Breast epithelium (tissue), 4 donors: ENCODE measurements around the gene NEDD4L. TPM values are rescaled to one million over a fixed set of nuclear protein-coding genes. Genes with fewer than 3 reads are reported as not detected.

ENCODE experiments used
- DNase-seq, 2 donors: peaks; one replicate each; pipeline ENCODE4 v3.0.0-alpha.2; 2019; ENCODE audit warnings: low spot score in 2 of 2
- H3K27ac ChIP-seq, 2 donors: fragments of 200-600 bp; sonication (generic) in 1 of 2; one replicate each; pipeline ENCODE4 v1.5.1; 2016 to 2019; ENCODE audit warnings: mild to moderate bottlenecking in 1 of 2
- H3K27me3 ChIP-seq, 2 donors: fragments of 200-600 bp; sonication (generic) in 1 of 2; one replicate each; pipeline versions ENCODE4 v1.5.1 to v1.6.0; 2017 to 2019; ENCODE audit warnings: control low read depth in 1 of 2, mild to moderate bottlenecking in 1 of 2
- H3K36me3 ChIP-seq: fragments of 200-600 bp; one replicate; pipeline ENCODE4 v1.5.1; 2019
- H3K4me1 ChIP-seq, 2 donors: fragments of 200-600 bp; sonication (generic); one replicate each; pipeline ENCODE4 v1.5.1; 2016 to 2019; ENCODE audit warnings: control low read depth in 1 of 2
- H3K4me3 ChIP-seq, 3 donors: fragments of 200-600 bp; sonication (generic); 1 replicate in 2 of 3; 2 replicates in 1 of 3; pipeline ENCODE4 v1.5.1; 2016 to 2019; ENCODE audit warnings: mild to moderate bottlenecking in 3 of 3, moderate library complexity in 2 of 3
- H3K9me3 ChIP-seq, 2 donors: fragments of 200-600 bp; sonication (generic) in 1 of 2; one replicate each; pipeline ENCODE4 v1.5.1; 2016 to 2019; ENCODE audit warnings: control low read depth in 1 of 2
- POLR2A ChIP-seq: fragments of 450-650 bp; IDR thresholded peaks from one replicate; pipeline ENCODE4 v1.6.1; 2016; ENCODE audit warnings: antibody characterized with exemption, mild to moderate bottlenecking, moderate library complexity
- POLR2AphosphoS5 ChIP-seq, 3 donors: sonication (generic); formaldehyde crosslinking; IDR thresholded peaks; one replicate each; pipeline ENCODE4 v1.6.1; 2017; ENCODE audit warnings: antibody characterized with exemption in 3 of 3
- intact Hi-C: fragments of 100-400 bp; cut with DNase I; formaldehyde crosslinking; loops from one replicate; pipeline ENCODE4 v1.15.1; 2023; ENCODE audit warnings: low total_unique reads
- total RNA-seq, 3 donors: library from RNA; depleted of rRNA; stranded (reverse); fragments of >200 nt; gene quantifications; one replicate each; pipeline ENCODE4 v1.1.0, GENCODE V29; 2016
- TF ChIP-seq, protein P1 (sequence below), 3 donors: fragments of 450-650 bp; IDR thresholded peaks; one replicate each; pipeline ENCODE4 v1.5.1; 2016 to 2017; ENCODE audit warnings: antibody characterized with exemption in 3 of 3, mild to moderate bottlenecking in 3 of 3, moderate library complexity in 3 of 3

Gene NEDD4L
- total RNA-seq, 3 donors from 2014 or later, result 26.2 to 162 (median 106) TPM

DNA sequence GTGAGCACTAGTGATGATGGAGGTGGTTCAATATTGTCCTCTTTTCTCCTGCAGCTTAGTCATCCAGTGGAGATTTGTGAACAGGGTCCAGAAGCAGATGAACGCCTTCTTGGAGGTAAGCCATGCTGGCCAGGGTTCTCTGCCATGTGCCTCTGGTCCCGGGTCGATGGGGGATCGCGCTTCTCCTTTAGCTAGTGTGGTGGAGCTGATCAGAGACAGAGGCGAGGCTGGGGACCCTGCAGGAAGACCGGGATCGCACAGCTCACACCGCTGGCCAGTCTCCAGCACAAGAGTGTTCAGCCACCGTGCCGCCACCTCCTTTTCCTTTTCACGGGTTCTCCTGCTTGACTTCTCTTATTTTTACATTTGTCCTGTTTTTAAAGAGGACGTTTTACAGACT is 341.4 kb downstream of the NEDD4L start:
- Histone ChIP-seq H3K27ac (no peak overlapping the region), H3K4me3 (no peak overlapping the region), H3K9me3 (no peaks in the 10 kb centered on the region), H3K27me3 (no peaks in the 10 kb centered on the region), H3K4me1 (no peaks in the 10 kb centered on the region), H3K36me3 (peaks cover 4% of the 10 kb centered on the region)
- intact Hi-C loops, result no loop called here
- TF ChIP-seq POLR2AphosphoS5 (IDR thresholded peaks at IDR 0.05), result no peak
- TF ChIP-seq, protein P1, sequence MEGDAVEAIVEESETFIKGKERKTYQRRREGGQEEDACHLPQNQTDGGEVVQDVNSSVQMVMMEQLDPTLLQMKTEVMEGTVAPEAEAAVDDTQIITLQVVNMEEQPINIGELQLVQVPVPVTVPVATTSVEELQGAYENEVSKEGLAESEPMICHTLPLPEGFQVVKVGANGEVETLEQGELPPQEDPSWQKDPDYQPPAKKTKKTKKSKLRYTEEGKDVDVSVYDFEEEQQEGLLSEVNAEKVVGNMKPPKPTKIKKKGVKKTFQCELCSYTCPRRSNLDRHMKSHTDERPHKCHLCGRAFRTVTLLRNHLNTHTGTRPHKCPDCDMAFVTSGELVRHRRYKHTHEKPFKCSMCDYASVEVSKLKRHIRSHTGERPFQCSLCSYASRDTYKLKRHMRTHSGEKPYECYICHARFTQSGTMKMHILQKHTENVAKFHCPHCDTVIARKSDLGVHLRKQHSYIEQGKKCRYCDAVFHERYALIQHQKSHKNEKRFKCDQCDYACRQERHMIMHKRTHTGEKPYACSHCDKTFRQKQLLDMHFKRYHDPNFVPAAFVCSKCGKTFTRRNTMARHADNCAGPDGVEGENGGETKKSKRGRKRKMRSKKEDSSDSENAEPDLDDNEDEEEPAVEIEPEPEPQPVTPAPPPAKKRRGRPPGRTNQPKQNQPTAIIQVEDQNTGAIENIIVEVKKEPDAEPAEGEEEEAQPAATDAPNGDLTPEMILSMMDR (IDR thresholded peaks at IDR 0.05), result no peak
- TF ChIP-seq POLR2A, result no peak
- DNase-seq, result no peak

DNA sequence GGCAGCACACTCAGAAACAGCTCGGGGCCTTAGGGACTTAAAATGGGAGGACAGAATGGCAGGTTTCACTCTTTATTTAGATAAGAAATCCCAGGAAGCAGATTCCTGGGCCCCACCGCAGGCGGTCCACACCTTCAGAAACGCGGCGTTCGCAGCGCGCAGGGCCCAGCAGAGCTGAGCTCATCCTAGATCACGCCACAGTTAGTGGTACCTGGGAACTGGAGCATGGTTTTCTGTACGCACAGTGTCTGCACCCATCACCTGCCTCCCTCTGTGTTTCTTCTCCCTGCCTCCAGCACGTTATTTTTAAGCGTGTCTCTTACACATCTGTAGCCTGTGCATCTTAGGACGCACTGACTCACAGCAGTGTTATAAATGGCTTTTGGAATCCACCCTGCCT is 342.8 kb downstream of the NEDD4L start:
- Histone ChIP-seq H3K4me3 (no peak overlapping the region), H3K27me3 (no peaks in the 10 kb centered on the region), H3K9me3 (no peaks in the 10 kb centered on the region), H3K27ac (no peak overlapping the region), H3K4me1 (no peaks in the 10 kb centered on the region), H3K36me3 (peaks cover 4% of the 10 kb centered on the region)
- intact Hi-C loops, result no loop called here
- TF ChIP-seq, protein P1 (IDR thresholded peaks at IDR 0.05), result no peak
- TF ChIP-seq POLR2A (no peak), POLR2AphosphoS5 (IDR thresholded peaks at IDR 0.05) (no peak)
- DNase-seq, result no peak

DNA sequence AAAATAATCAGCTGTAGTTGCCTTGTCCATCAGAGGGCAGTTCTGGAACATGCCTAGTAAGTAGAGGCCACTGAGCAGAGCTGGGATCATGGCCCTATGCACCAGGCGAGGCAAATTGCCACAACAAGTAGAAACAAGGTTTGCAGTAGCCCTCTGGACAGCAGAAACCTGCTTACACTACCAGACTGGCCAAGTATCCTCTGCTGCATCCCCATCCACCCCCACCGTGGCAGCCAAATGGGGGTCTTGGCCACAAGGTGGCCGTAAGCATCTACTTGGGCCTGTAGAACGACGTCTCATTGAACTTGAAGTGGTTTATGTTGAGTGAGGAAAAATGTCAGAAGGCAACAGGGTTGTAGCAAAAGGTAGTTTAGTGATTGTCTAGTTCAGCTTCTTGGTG is 343.7 kb downstream of the NEDD4L start:
- H3K4me1 ChIP-seq, result no peaks in the 10 kb centered on the region
- H3K27ac ChIP-seq, result no peak overlapping the region
- no peak overlapping the region for H3K4me3 ChIP-seq
- TF ChIP-seq POLR2A (no peak), POLR2AphosphoS5 (IDR thresholded peaks at IDR 0.05) (no peak)
- TF ChIP-seq, protein P1 (IDR thresholded peaks at IDR 0.05), result no peak
- no peak for DNase-seq
- H3K36me3 ChIP-seq, result peaks cover 4% of the 10 kb centered on the region
- no peaks in the 10 kb centered on the region for H3K27me3 ChIP-seq
- intact Hi-C loops, result no loop called here
- H3K9me3 ChIP-seq, result no peaks in the 10 kb centered on the region

DNA sequence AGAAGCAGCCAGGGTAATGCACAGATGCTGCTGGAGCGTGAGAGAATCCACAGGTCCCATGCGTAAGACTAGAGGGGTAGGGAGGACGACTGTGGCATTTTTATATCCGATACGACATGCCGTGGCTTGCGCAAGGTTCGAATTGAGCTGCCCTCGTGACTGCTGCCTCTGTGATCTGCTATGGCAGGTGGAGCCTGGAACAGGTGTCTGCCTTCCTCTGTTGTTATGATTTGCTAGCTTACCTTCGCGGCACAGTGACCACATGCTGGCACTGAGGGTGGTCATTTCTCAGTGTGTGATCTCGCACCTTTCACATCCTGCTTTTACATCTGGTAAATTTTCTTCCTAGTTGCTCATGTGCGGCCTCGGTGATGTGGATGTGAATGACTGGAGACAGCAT is 344.7 kb downstream of the NEDD4L start:
- H3K36me3 ChIP-seq, result peaks cover 4% of the 10 kb centered on the region
- intact Hi-C loops, result no loop called here
- TF ChIP-seq, protein P1 (IDR thresholded peaks at IDR 0.05), result no peak
- TF ChIP-seq POLR2A, result no peak
- no peak for TF ChIP-seq POLR2AphosphoS5 (IDR thresholded peaks at IDR 0.05)
- H3K9me3 ChIP-seq, result no peaks in the 10 kb centered on the region
- H3K4me3 ChIP-seq, result no peak overlapping the region
- no peak overlapping the region for H3K27ac ChIP-seq
- no peak for DNase-seq
- no peaks in the 10 kb centered on the region for H3K4me1 ChIP-seq
- H3K27me3 ChIP-seq, result no peaks in the 10 kb centered on the region

DNA sequence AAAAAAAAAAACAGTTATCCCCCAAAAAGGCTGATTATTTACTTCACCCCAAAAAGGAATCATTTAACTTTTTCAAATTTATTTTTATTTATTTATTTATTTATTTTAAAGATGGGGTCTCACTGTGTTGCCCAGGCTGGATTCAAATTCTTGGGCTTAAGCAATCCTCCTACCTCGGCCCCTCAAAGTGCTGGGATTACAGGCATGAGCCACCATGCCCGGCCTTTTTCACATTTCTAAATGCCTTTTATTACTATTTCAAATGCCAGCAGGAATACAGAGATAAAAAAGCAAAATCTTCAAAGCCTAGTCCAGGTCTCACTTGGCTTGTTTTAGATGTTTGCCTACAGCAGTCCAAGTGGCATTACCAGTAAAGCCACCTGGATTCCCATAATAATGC is 345.7 kb downstream of the NEDD4L start:
- intact Hi-C loops, result no loop called here
- no peaks in the 10 kb centered on the region for H3K9me3 ChIP-seq
- H3K4me3 ChIP-seq, result no peak overlapping the region
- H3K27ac ChIP-seq, result no peak overlapping the region
- H3K27me3 ChIP-seq, result no peaks in the 10 kb centered on the region
- no peaks in the 10 kb centered on the region for H3K4me1 ChIP-seq
- no peak for TF ChIP-seq POLR2A
- TF ChIP-seq, protein P1 (IDR thresholded peaks at IDR 0.05), result no peak
- TF ChIP-seq POLR2AphosphoS5 (IDR thresholded peaks at IDR 0.05), result no peak
- DNase-seq, result no peak
- H3K36me3 ChIP-seq, result peaks cover 4% of the 10 kb centered on the region
